ENCODE data around the gene ACO2.
"Not testable (repeated sequence)": the region's sequence is repeated elsewhere in the genome, so short reads cannot be mapped to it uniquely, and the experiment has no call there.

ACO2 gene

DNA sequence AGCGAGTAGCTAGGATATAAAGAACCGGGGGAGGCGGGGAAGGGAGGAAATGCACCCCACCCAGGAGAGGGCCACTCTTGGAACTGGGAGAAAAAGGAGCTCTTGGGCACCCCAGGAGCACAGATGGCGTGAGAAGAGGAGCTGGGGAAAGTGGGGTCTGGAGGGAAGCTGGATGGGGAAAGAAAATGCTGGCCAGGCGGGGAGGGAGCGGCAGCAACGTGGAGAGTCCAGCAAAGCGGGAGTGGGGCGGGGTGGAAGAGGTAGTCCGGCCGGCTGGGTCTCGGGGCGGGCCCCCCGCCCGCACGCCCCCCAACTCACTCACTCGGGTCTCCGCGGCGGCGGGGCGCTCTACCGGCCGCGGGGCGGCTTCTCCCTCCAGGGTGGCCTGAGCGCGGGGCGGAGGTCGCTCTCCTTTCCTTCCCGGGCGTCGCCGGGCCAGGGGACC, 22.8 kb upstream of the ACO2 start:
- no peak for TF ChIP-seq ZFX (IDR thresholded peaks at IDR 0.05)
- TF ChIP-seq, protein P1, sequence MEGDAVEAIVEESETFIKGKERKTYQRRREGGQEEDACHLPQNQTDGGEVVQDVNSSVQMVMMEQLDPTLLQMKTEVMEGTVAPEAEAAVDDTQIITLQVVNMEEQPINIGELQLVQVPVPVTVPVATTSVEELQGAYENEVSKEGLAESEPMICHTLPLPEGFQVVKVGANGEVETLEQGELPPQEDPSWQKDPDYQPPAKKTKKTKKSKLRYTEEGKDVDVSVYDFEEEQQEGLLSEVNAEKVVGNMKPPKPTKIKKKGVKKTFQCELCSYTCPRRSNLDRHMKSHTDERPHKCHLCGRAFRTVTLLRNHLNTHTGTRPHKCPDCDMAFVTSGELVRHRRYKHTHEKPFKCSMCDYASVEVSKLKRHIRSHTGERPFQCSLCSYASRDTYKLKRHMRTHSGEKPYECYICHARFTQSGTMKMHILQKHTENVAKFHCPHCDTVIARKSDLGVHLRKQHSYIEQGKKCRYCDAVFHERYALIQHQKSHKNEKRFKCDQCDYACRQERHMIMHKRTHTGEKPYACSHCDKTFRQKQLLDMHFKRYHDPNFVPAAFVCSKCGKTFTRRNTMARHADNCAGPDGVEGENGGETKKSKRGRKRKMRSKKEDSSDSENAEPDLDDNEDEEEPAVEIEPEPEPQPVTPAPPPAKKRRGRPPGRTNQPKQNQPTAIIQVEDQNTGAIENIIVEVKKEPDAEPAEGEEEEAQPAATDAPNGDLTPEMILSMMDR (conservative IDR thresholded peaks at IDR 0.05) = no peak
- peak overlapping the region; percentile 99 for H3K27ac ChIP-seq

GRCh38 chr22:41446639-41447434, 22.1 kb upstream of the ACO2 start, which contains the start of gene TOB2:
TOB2 (minus strand) TSS chr22:41446801; CDS start chr22:41437345, 9,456 bp downstream.
- TF ChIP-seq, protein P1 (conservative IDR thresholded peaks at IDR 0.05) = no peak
- TF ChIP-seq ZFX (IDR thresholded peaks at IDR 0.05) = 0 out of 2 replicates have a peak, but pooled peaks have one; percentile 3

DNA sequence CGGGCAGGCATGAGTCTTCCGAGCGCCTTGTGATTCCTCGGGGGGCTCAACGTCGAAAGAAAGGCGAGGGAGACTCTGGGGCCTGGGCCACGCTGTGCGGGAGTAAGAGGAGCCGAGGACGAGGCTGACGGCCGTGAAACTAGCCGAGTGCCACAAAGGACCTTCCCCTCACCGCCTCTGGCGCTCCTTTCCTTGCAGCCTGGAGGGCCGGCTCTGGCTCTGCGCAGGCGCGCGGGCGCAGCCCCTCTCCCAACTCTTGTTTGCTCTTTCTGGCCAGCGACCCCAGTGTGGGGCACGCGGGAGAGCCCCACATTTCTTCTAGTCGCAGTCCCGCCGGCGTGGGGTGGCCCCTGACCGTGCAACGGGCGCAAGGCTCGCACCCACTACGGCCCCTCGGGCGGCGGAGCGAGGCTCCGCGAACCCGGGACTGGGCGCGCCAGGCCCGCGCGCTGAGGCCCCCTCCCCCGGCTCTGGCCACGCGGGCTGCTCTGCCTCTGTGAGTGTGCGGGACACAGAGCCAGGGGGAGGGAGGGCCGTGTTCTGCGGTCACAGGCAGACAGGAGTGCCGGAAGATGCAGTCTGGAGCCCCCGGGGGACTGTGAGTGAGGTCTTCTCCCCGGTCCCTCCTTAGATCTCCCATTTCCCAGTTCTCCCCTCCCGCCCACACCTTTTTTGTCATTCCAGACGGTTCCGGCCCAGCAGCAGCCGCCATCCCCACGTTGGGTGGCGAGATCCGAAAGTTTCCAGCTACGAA, 21.3 kb upstream of the ACO2 start:
- peak; percentile 59 for TF ChIP-seq ZFX (IDR thresholded peaks at IDR 0.05)
- TF ChIP-seq, protein P1 (conservative IDR thresholded peaks at IDR 0.05) = no peak
- peak overlapping the region; percentile 99 for H3K27ac ChIP-seq

More at GRCh38 chr22:41446639-41447434, 22.1 kb upstream of the ACO2 start, which contains the start of gene TOB2:
- peak within 1 kb of the TSS; percentile 99 for H3K27ac ChIP-seq

GRCh38 chr22:41448189-41448808, 20.6 kb upstream of the ACO2 start:
- peak overlapping the region; percentile 99 for H3K27ac ChIP-seq
- TF ChIP-seq ZFX (IDR thresholded peaks at IDR 0.05) = no peak
- TF ChIP-seq, protein P1 (conservative IDR thresholded peaks at IDR 0.05) = no peak

DNA sequence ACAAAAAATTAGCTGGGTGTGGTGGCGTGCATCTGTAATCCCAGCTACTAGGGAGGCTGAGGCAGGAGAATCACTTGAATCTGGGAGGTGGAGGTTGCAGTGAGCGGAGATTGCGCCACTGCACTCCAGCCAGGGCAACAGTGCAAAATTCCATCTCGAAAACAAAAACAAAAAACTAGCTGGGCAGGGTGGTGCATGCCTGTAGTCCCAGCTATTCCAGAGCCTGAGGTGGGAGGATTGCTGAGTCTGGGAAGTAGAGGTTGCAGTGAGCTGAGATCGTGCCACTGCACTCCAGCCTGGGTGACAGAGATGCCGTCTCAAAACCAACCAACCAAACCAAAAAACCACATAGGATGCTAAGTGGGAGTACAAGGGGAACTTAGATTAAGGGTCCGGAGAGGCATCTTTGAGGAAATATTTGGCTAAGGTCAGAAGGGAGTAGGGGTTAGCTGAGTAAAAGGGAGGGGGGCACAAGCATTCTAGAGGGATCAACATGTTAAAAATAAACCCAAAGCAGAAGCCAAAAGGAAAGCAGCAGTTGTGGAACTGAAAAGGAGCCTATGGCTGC, 10.7 kb upstream of the ACO2 start:
- no peak for TF ChIP-seq ZFX (IDR thresholded peaks at IDR 0.05)
- TF ChIP-seq, protein P1 (conservative IDR thresholded peaks at IDR 0.05) = no peak
- H3K27ac ChIP-seq = no peak overlapping the region

- no peak overlapping the region for H3K27ac ChIP-seq
- TF ChIP-seq ZFX (IDR thresholded peaks at IDR 0.05) = no peak
- TF ChIP-seq, protein P1 (conservative IDR thresholded peaks at IDR 0.05) = no peak
Measured at GRCh38 chr22:41459431-41459830, 9.5 kb upstream of the ACO2 start.

DNA sequence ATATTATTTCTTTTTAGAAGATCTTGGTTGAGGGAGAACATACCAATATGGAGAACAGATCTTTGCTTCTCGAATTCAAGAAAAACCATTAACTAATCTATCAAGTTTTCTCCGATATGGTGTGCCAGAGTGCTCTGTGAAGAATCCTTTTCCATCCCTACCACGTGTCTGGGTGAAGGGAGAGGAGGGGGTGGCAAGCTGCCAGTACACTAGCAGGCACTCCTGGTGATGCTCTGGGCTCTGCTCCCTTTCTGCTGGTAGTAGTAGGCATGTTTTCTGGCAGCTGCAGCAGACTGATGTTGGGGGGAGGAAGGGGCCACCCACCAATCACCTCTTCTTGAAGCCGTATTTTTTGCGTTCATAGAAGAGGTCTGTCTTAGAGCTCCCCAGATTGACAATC, 8.8 kb upstream of the ACO2 start:
- H3K27ac ChIP-seq = not testable (repeated sequence)

All from C4-2B (cell line).